Transverse colon (tissue), 4 donors: ENCODE results near the gene PFKFB3. TPM values are rescaled to one million over a fixed set of nuclear protein-coding genes. Genes with fewer than 3 reads are reported as not detected.

Experiments
- DNase-seq: peaks from one replicate; pipeline ENCODE4 v3.0.0-alpha.2; 2019
- H3K27ac ChIP-seq, 4 donors: fragments of 200-600 bp; sonication (generic); 2 replicates each; pipeline ENCODE4 v1.5.1; 2016 to 2018; ENCODE audit warnings: inconsistent platforms in 4 of 4
- H3K27me3 ChIP-seq: fragments of 200-600 bp; sonication (generic); 2 replicates; pipeline ENCODE4 v1.5.1; 2017; ENCODE audit warnings: inconsistent platforms
- H3K36me3 ChIP-seq, 4 donors: fragments of 200-600 bp; sonication (generic); 2 replicates each; pipeline ENCODE4 v1.5.1; 2017 to 2019; ENCODE audit warnings: inconsistent platforms in 4 of 4
- H3K4me1 ChIP-seq, 4 donors: fragments of 200-600 bp; sonication (generic); 2 replicates each; pipeline ENCODE4 v1.5.1; 2017 to 2020; ENCODE audit warnings: inconsistent platforms in 4 of 4
- H3K4me3 ChIP-seq, 4 donors: fragments of 200-600 bp; sonication (generic); 1 replicate in 1 of 4; 2 replicates in 3 of 4; pipeline versions ENCODE4 v1.5.1 to v1.6.1; 2017 to 2019; ENCODE audit warnings: inconsistent platforms in 4 of 4
- H3K9me3 ChIP-seq, 2 donors: fragments of 200-600 bp; sonication (generic); 2 replicates each; pipeline ENCODE4 v1.5.1; 2017 to 2019; ENCODE audit warnings: inconsistent platforms in 2 of 2
- EP300 ChIP-seq: sonication (generic); formaldehyde crosslinking; IDR thresholded peaks from one replicate; pipeline ENCODE4 v1.6.1; 2017; ENCODE audit warnings: antibody characterized with exemption, low read depth
- POLR2A ChIP-seq: fragments of 450-650 bp; IDR thresholded peaks from one replicate; pipeline ENCODE4 v1.6.1; 2016; ENCODE audit warnings: antibody characterized with exemption, mild to moderate bottlenecking, moderate library complexity
- POLR2AphosphoS5 ChIP-seq, 3 donors: sonication (generic); formaldehyde crosslinking; IDR thresholded peaks; one replicate each; pipeline ENCODE4 v1.6.1; 2016; ENCODE audit warnings: antibody characterized with exemption in 3 of 3
- WGBS, 2 donors: methylation state at CpG; one replicate each; pipeline ENCODE4 v1.1.5; 2018; ENCODE audit warnings: low coverage in 1 of 2; 5-methylcytosine and 5-hydroxymethylcytosine counted together
- in situ Hi-C, 4 donors: fragments of 200-750 bp; cut with MboI; loops; one replicate each; pipeline versions ENCODE4 v1.15.0 to v1.15.1; 2017; ENCODE audit warnings: low sequenced_read_pairs in 3 of 4, low pct_ligation_motif_present in 1 of 4, low pct_unique_long_range_greater_than_20kb in 1 of 4
- intact Hi-C: fragments of 100-400 bp; cut with DNase I; formaldehyde crosslinking; loops from one replicate; pipeline ENCODE4 v1.15.1; 2023; ENCODE audit warnings: low total_unique reads
- total RNA-seq, 4 donors: library from RNA; depleted of rRNA; stranded (reverse); fragments of >200 nt; gene quantifications; one replicate each; pipeline ENCODE4 v1.1.0, GENCODE V29; 2016
- TF ChIP-seq, protein P1 (sequence below), 5 experiments: fragments of 200-600 bp in 3 of 5; fragments of 450-650 bp in 2 of 5; sonication (generic) in 3 of 5; IDR thresholded peaks; 1 replicate in 2 of 5; 2 replicates in 3 of 5; pipeline ENCODE4 v1.5.1; 2016 to 2017; ENCODE audit warnings: antibody characterized with exemption in 5 of 5, inconsistent platforms in 3 of 5, mild to moderate bottlenecking in 2 of 5, moderate library complexity in 1 of 5

PFKFB3 gene
- total RNA-seq, 4 donors from 2014 or later = 16.9 to 29.9 (median 20.2) TPM

DNA sequence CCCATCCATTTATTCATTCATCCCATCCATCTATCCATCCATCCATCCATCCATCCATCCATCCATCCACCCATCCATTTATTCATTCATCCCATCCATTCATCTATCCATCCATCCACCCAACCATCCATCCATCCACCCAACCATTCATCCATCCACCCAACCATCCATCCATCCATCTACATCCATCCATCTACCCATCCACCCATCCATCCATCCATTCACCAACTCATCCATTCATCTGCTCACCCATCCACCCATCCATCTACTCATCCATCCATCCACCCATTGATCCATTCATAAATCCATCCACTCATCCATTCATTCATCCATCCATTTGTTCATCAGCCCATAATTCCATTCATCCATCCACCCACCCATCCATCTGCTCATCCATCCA is 56.4 kb downstream of the PFKFB3 start:
- Histone ChIP-seq H3K9me3 (no peaks in the 10 kb centered on the region), H3K4me1 (no peaks in the 10 kb centered on the region), H3K36me3 (no peaks in the 10 kb centered on the region), H3K27ac (no peak overlapping the region), H3K4me3 (no peak overlapping the region), H3K27me3 (no peaks in the 10 kb centered on the region)
- no peak for DNase-seq
- TF ChIP-seq EP300 (no peak), POLR2AphosphoS5 (IDR thresholded peaks at IDR 0.05) (no peak), POLR2A (no peak)
- TF ChIP-seq, protein P1, sequence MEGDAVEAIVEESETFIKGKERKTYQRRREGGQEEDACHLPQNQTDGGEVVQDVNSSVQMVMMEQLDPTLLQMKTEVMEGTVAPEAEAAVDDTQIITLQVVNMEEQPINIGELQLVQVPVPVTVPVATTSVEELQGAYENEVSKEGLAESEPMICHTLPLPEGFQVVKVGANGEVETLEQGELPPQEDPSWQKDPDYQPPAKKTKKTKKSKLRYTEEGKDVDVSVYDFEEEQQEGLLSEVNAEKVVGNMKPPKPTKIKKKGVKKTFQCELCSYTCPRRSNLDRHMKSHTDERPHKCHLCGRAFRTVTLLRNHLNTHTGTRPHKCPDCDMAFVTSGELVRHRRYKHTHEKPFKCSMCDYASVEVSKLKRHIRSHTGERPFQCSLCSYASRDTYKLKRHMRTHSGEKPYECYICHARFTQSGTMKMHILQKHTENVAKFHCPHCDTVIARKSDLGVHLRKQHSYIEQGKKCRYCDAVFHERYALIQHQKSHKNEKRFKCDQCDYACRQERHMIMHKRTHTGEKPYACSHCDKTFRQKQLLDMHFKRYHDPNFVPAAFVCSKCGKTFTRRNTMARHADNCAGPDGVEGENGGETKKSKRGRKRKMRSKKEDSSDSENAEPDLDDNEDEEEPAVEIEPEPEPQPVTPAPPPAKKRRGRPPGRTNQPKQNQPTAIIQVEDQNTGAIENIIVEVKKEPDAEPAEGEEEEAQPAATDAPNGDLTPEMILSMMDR (IDR thresholded peaks at IDR 0.05) = no peak
- intact Hi-C loops (no loop called here), in situ Hi-C loops (no loop called here)

DNA sequence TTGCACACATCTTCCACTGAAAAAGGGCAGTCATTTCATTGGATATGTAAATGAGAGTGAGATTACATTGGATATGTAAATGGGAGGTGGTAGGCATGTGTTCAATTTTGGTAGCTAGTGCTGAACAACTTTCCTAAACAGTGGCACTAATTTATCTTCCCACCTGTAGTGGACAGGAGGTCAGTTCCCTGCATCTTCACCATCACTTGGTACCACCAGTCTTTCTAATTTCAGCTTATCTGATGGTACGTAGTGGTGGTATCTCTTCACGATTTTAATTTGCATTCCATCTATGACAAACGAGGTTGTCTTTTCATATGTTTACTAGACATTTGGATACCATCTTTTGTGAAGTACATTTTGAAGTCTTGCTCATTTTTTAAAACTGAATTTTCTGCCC is 58.1 kb downstream of the PFKFB3 start:
- 78 to 88% methylated on average over 3 of the region's 3 CpGs for WGBS, 2 donors

DNA sequence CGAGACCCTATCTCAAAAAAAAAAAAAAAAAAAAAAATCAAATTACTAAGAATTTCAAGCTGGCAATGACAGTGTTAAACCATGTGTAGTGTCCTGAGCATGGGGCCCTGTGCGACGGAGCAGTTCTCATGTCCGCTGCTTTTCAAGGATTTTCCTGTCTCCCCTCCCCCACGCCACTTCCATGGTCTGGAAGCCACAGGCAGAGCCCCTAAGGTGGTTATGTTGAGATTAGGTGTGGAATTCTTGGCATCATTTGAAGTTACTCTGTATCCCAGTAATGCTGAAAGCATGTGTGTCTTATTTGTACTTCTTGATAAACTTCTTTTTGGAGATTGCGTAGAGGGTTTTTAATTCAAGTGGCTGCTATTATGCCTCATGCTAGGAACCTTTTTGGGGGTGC is 65.2 kb downstream of the PFKFB3 start:
- 73 to 79% methylated on average over 6 of the region's 6 CpGs for WGBS, 2 donors
- no peak for DNase-seq
- TF ChIP-seq, protein P1 (IDR thresholded peaks at IDR 0.05) = no peak
- TF ChIP-seq EP300 = no peak
- TF ChIP-seq POLR2AphosphoS5 (IDR thresholded peaks at IDR 0.05) = no peak
- no peak for TF ChIP-seq POLR2A

More for the DNA sequence above, 58.1 kb downstream of the PFKFB3 start:
- no peaks in the 10 kb centered on the region for H3K9me3 ChIP-seq
- H3K4me1 ChIP-seq = no peaks in the 10 kb centered on the region
- no peak overlapping the region for H3K4me3 ChIP-seq
- intact Hi-C loops = no loop called here
- H3K27me3 ChIP-seq = no peaks in the 10 kb centered on the region
- in situ Hi-C loops = no loop called here
- H3K36me3 ChIP-seq = no peaks in the 10 kb centered on the region
- no peak for TF ChIP-seq POLR2AphosphoS5 (IDR thresholded peaks at IDR 0.05)
- no peak for TF ChIP-seq POLR2A
- TF ChIP-seq, protein P1 (IDR thresholded peaks at IDR 0.05) = no peak
- TF ChIP-seq EP300 = no peak
- no peak for DNase-seq
- no peak overlapping the region for H3K27ac ChIP-seq

DNA sequence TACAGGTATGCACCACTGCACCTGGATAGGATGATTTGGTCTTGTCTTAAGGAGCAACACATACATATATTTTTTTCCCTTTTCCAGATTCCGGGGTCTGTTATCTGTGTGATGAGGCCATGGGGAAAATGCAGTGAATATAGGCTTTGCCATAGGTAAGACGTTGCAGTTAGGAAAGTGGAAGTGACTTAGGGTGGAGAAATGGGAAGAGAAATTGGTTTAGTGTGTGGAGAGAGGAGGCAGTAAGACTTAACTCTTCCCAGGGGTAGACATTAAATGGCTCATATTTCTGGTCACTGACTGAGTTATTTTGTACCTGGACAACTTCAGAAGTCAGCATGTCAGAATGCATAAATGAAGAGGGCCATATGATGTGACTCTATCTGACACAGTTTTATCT is 66.7 kb downstream of the PFKFB3 start:
- no peaks in the 10 kb centered on the region for H3K27me3 ChIP-seq
- H3K4me1 ChIP-seq = peaks cover 0 to 3% (median 0%) of the 10 kb centered on the region in 4 donors
- H3K27ac ChIP-seq = peak overlapping the region; percentile 10 to 56 (median 32)
- TF ChIP-seq POLR2A (no peak), POLR2AphosphoS5 (IDR thresholded peaks at IDR 0.05) (no peak), EP300 (no peak)
- TF ChIP-seq, protein P1 (IDR thresholded peaks at IDR 0.05) = no peak
- no peak overlapping the region for H3K4me3 ChIP-seq
- in situ Hi-C loops (no loop called here), intact Hi-C loops (no loop called here)
- 85 to 89% methylated on average over 2 of the region's 2 CpGs for WGBS, 2 donors
- no peaks in the 10 kb centered on the region for H3K36me3 ChIP-seq
- no peak for DNase-seq
- H3K9me3 ChIP-seq = no peaks in the 10 kb centered on the region

More for the DNA sequence above, 65.2 kb downstream of the PFKFB3 start:
- intact Hi-C loops (no loop called here), in situ Hi-C loops (no loop called here)
- Histone ChIP-seq H3K4me1 (peaks cover 0 to 3% (median 0%) of the 10 kb centered on the region in 4 donors), H3K4me3 (no peak overlapping the region), H3K9me3 (no peaks in the 10 kb centered on the region), H3K36me3 (no peaks in the 10 kb centered on the region), H3K27ac (peak overlapping the region in 1 of 4 donors; percentile 29), H3K27me3 (no peaks in the 10 kb centered on the region)
